Astrocyte of the cerebellum (primary cell): Measurements from ENCODE around the gene AFG1L.

Source experiments
- DNase-seq: peaks from one replicate; pipeline ENCODE4 v3.0.0-alpha.2; 2011; ENCODE audit warnings: low read depth
- H3K4me3 ChIP-seq: 2 replicates; pipeline ENCODE4 v1.5.1; 2011; ENCODE audit warnings: mild to moderate bottlenecking, low read depth, low read length, moderate library complexity
- CTCF ChIP-seq: IDR thresholded peaks from 2 replicates; pipeline ENCODE4 v1.5.1; 2012; ENCODE audit warnings: low read length, low read depth, moderate library complexity, mild to moderate bottlenecking; ENCODE audit errors: missing control alignments
- in situ Hi-C: cut with HindIII; loops from 2 replicates; pipeline ENCODE4 v1.10.0; 2017; ENCODE audit warnings: low sequenced_read_pairs

The AFG1L gene

DNA sequence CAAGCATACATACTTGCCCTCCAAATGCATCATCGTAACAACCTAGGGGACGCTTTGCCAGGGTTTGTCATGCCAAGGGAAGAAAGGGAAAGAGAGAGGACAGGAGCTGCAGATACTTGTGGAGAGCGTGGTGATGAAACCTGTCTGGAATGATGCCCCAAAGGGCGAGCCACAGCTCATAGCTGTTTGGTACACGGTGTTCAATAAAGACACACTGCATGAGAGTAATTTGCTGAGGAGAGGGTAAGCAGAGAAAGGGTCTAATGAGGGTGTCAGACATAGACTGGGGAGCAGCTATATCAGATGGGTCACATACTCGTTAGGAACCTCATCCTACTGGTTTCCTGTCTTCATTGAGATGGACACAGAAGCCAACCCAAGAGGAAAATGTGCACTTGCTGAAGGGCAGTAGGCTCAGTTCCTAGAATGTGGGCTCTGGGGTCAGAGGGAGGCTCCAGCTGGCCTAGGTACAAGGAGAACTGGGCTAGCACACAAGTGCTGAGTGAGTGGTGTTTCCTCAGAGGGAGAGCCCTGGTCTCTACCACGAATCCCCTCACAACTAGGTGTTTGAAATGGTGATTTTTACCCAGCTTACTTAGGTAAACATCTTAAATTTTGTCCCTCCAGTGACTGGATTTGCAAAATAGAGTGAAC, 260.7 kb downstream of the AFG1L start:
- H3K4me3 ChIP-seq: no peak overlapping the region
- in situ Hi-C loops: no loop called here
- TF ChIP-seq CTCF: no peak
- DNase-seq: no peak

DNA sequence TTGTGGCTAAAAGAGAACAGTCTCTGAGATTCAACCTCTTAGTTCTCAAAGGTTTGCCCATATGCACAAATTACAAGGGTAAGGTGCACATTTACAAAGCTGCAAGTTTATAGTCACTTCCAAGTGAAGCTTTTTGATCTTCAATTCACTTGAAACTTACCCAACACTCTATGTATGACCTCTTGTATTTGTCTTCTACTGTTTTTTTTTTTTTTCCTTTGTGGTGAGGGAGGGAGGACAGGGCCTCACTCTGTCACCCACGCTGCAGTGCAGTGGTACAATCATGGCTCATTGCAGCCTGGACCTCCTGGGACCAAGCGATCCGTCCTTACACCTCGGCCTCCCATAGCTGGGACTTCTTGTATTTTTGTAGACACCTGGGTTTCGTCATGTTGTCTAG, 261.4 kb downstream of the AFG1L start:
- in situ Hi-C loops: no loop called here
- TF ChIP-seq CTCF: no peak
- H3K4me3 ChIP-seq: no peak overlapping the region
- no peak for DNase-seq

DNA sequence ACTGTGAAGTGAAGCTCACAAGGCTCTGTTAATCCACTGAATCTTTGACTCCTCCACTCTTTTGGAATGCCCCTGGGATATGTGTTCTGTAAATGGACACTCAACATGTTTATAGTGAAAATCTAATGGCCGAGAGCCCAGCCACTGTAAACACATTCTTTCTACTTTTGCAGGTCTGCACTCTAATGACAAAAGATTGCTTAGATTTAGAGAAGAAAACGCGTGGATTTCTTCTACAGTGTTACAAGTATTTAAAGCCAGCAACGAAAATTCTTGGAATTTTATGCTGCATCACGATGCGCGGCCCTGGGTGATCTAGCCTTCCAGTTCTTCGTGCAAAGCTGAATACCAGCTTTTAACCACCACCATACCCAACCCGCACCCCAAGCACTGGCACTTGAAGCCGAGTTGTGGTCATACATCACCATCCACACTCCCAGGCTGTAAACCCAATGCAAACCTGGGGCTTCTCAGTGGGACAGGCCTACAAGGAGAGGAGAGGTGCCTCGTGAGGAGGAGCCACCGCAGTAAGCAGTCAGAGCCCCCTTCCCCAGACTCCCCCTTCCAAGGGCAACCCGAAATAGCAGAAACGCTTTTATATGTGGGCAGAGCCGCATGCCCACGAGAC, 262.1 kb downstream of the AFG1L start:
- in situ Hi-C loops: no loop called here
- H3K4me3 ChIP-seq: peak overlapping the region; percentile 93
- TF ChIP-seq CTCF: no peak
- no peak for DNase-seq

DNA sequence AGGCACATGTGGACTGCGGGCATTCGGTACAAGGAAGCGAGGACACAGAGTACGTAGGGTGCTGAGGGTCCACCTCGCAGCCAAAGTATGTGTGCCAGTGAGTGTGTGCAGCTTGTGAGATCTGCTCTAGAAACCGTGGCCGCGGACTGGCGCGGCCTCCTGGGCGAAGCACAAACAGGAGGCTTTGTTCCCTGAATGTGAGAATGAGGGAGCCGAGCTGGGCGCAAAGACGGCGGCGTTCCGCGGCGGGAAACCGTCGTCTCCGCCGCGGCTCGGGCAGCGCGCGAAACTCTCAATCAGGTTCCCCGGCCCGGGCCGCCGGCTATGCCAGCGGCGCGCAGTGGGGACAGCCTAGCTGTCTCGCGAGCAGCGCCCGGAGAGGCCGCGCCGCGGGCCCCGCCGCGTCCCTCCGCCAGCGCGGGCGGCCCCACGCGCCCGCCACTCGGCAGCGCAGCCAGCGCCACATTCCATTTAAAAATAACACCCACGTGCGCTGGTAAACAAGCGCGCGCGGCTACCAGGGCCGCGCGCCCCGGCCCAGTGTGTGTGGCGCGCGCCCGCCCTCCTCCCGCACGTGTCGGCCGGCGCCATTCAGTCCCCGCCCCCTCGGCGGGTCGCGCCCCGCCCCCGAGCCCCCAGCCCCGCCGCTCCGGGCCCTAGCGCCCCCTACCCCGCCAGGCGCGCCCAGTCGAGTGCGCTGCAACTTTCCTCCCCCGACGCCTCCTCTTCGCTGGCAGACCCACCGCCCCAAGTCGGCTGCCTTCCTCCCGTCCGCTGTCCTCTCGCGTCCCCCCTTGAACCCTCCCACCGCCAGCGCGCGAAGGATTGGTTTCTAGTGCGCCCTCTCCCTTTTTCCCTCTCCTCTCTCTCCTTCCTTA, 262.9 kb downstream of the AFG1L start:
- TF ChIP-seq CTCF: no peak
- no peak for DNase-seq
- in situ Hi-C loops: no loop called here

DNA sequence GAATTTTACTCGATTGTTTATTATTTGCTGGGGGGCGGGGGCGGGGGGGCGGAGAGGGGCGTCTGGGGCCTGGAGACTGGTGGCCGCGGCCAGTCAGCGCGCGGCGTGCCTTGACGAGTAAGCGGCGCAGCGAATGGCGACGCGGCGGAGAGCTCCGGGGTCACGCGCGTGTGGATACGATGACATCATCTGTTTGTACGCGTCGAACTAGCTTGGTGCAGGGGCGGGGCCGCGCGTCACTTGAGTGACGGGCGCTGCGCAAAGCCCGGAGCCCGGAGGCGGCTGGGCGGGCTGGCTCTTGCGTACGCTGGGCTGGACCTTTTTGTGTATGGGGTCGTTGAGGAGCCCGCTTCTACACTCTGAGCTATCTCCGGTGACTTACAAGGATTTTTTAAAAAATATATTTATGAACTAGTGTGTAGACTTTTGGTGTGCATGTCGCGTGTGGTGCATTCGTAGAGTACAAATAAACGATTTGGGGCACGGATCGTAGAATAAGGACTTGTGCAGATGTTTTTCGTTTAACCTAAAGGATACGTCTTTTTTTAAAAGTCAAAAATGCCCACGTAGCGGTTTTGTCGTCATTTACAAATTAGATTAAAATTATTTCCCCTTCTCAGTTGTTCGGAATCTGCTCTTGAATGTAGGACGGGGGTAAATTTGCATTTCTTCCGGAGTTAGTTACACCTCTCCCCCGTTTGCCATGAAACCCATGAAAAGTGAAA, 263.7 kb downstream of the AFG1L start:
- no peak for TF ChIP-seq CTCF
- peak; percentile 98 for DNase-seq
- H3K4me3 ChIP-seq: peak overlapping the region; percentile 93
- in situ Hi-C loops: no loop called here

More for the DNA sequence above, 262.9 kb downstream of the AFG1L start:
- H3K4me3 ChIP-seq: peak overlapping the region; percentile 93

DNA sequence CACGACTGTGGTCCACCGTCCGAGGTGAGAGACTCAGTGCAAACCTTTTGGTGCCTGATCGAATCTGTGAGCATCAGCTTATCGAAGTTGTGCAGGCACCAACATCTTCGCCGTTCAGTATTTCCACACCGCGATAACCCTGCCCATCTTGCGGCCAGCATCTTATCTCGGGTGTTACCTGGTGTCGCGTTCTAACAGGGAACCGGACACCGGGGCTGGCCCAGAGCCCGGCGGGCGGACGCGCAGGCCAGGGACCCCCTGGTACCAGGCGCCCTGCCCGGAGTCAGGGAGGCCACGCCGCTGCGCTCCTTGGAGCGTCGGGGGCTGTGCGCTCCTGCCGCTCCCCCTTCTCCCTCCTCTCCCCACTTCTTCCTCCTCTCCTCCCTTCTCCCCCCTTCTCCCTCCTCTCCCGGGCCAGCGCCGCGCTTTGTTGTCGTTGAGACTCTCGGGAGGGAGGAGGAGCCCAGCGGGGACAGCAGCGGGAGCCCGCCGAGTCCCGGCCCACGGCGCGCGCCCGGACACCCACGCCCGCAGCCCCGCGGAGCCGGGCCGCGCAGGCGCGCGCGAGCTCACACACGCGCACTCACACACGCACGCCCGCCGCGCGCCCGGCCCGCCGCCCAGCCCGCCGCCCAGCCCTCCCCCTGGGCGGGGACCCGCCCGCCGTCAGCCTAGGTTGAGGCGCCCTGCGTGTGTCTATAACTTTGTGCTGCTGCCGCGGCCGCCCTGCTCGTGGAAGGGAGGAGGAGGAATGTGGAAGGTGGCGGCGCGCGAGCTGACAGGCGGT, 264.4 kb downstream of the AFG1L start:
- H3K4me3 ChIP-seq: peak overlapping the region; percentile 93
- in situ Hi-C loops: no loop called here
- DNase-seq: peak; percentile 46
- TF ChIP-seq CTCF: no peak
